ENCODE results near the gene KIAA0513. TPM values are rescaled to one million over a fixed set of nuclear protein-coding genes. Genes with fewer than 3 reads are reported as not detected.

Gene KIAA0513
- total RNA-seq, 6 donors from 2014 or later, result 21.6 to 77.5 (median 37.9) TPM

- H3K4me3 ChIP-seq, result no peak overlapping the region
- peaks cover 80 to 95% (median 85%) of the 10 kb centered on the region in 4 donors for H3K4me1 ChIP-seq
- no peaks in the 10 kb centered on the region for H3K27me3 ChIP-seq
- WGBS, 2 donors, result 47 to 49% methylated on average over 3 of the region's 3 CpGs
- peak overlapping the region; percentile 50 to 84 (median 81) for H3K27ac ChIP-seq
- no peak for ATAC-seq (ENCODE audit: low FRiP score in 2 of 2)
- no peaks in the 10 kb centered on the region for H3K9me3 ChIP-seq
- H3K36me3 ChIP-seq, result peaks cover under 1 to 20% (median 3%) of the 10 kb centered on the region in 4 donors
- no peak for DNase-seq
- TF ChIP-seq EP300 (IDR thresholded peaks at IDR 0.05) (no peak), CTCF (IDR thresholded peaks at IDR 0.05) (no peak), POLR2A (IDR thresholded peaks at IDR 0.05) (no peak), POLR2AphosphoS5 (IDR thresholded peaks at IDR 0.05) (no peak)
These were observed 28.4 kb upstream of the KIAA0513 start for GRCh38 chr16:84999200-84999599.

- 77 to 78% methylated on average over 11 of the region's 11 CpGs for WGBS, 2 donors
- Histone ChIP-seq H3K27me3 (no peaks in the 10 kb centered on the region), H3K4me3 (no peak overlapping the region), H3K9me3 (no peaks in the 10 kb centered on the region), H3K27ac (peak overlapping the region; percentile 50 to 84 (median 81)), H3K4me1 (peaks cover 80 to 95% (median 87%) of the 10 kb centered on the region in 4 donors), H3K36me3 (peaks cover 0 to 14% (median 3%) of the 10 kb centered on the region in 4 donors)
- no peak for DNase-seq
- TF ChIP-seq EP300 (IDR thresholded peaks at IDR 0.05) (no peak), CTCF (IDR thresholded peaks at IDR 0.05) (no peak), POLR2A (IDR thresholded peaks at IDR 0.05) (no peak), POLR2AphosphoS5 (IDR thresholded peaks at IDR 0.05) (no peak)
- ATAC-seq (ENCODE audit: low FRiP score in 2 of 2), result no peak
These were observed 27.6 kb upstream of the KIAA0513 start for GRCh38 chr16:84999857-85000480.

GRCh38 chr16:85002099-85002541 is 25.5 kb upstream of the KIAA0513 start:
- peak in 1 of 2 donors; percentile 6 for ATAC-seq (ENCODE audit: low FRiP score in 2 of 2)
- Histone ChIP-seq H3K36me3 (peaks cover 0 to 7% (median 1%) of the 10 kb centered on the region in 4 donors), H3K27ac (peak overlapping the region; percentile 82 to 86 (median 83)), H3K4me1 (peaks cover 82 to 96% (median 87%) of the 10 kb centered on the region in 4 donors), H3K9me3 (no peaks in the 10 kb centered on the region), H3K4me3 (no peak overlapping the region), H3K27me3 (no peaks in the 10 kb centered on the region)
- WGBS, 2 donors, result 59 to 62% methylated on average over 10 of the region's 10 CpGs
- TF ChIP-seq POLR2AphosphoS5 (IDR thresholded peaks at IDR 0.05), result no peak
- no peak for TF ChIP-seq POLR2A (IDR thresholded peaks at IDR 0.05)
- no peak for TF ChIP-seq CTCF (IDR thresholded peaks at IDR 0.05)
- no peak for TF ChIP-seq EP300 (IDR thresholded peaks at IDR 0.05)
- DNase-seq, result no peak

GRCh38 chr16:85002608-85003007 is 25.0 kb upstream of the KIAA0513 start:
- Histone ChIP-seq H3K4me3 (peak overlapping the region in 1 of 4 donors; percentile 10), H3K36me3 (peaks cover 0 to 7% (median 1%) of the 10 kb centered on the region in 4 donors), H3K9me3 (no peaks in the 10 kb centered on the region), H3K4me1 (peaks cover 82 to 97% (median 91%) of the 10 kb centered on the region in 4 donors), H3K27ac (peak overlapping the region; percentile 82 to 86 (median 83)), H3K27me3 (no peaks in the 10 kb centered on the region)
- WGBS, 2 donors, result 61 to 67% methylated on average over 12 of the region's 12 CpGs
- TF ChIP-seq POLR2AphosphoS5 (IDR thresholded peaks at IDR 0.05) (no peak), CTCF (IDR thresholded peaks at IDR 0.05) (no peak), POLR2A (IDR thresholded peaks at IDR 0.05) (peak in 1 of 4 donors; percentile 46), EP300 (IDR thresholded peaks at IDR 0.05) (no peak)
- DNase-seq, result peak; percentile 57 to 80
- ATAC-seq (ENCODE audit: low FRiP score in 2 of 2), result peak in 1 of 2 donors; percentile 74
